PC-9 (cell line): Measurements from ENCODE around the gene GPR176.

Source experiments
- CTCF ChIP-seq: fragments of 200-600 bp; sonication (generic); conservative IDR thresholded peaks from 2 replicates; pipeline ENCODE4 v1.6.1; 2017; ENCODE audit warnings: mixed run types, antibody characterized with exemption, mild to moderate bottlenecking, moderate library complexity
- EZH2 ChIP-seq: fragments of 200-600 bp; sonication (generic); IDR thresholded peaks from 2 replicates; pipeline ENCODE4 v1.8.0; 2017; ENCODE audit warnings: antibody characterized with exemption, low read depth

- TF ChIP-seq CTCF (no peak), EZH2 (no peak)
These were observed 127.8 kb downstream of the GPR176 start for GRCh38 chr15:39792025-39792843.
